ENCODE results near the gene HSD3B1. TPM values are rescaled to one million over a fixed set of nuclear protein-coding genes. Genes with fewer than 3 reads are reported as not detected.
A peak's percentile ranks its signal among the peaks of the same experiment; 100 is the strongest.

The HSD3B1 gene
- polyA plus RNA-seq, 3 donors, result not detected

DNA sequence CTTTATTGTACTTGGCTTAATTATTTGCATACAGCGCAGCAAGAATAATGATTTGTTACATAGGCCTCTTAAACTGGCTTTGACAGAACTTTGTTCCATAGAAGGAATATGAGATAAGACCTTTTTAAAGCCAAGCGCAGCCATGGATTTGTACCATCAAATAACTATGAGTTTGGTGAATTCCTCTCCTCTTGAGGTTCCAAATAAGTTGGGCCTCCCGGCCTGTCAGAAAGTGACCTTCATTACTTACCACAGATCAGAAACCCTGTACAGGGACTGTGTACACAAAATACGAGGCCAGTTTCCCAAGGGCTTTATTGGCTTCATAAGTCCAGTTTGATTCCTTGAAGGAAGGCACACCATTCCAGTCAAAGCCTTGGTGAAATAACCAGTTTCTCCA is 21.8 kb upstream of the HSD3B1 start:
- peaks cover 3 to 4% (median 4%) of the 10 kb centered on the region in 3 donors for H3K27me3 Mint-ChIP-seq (ENCODE audit: low read depth in 3 of 3)

DNA sequence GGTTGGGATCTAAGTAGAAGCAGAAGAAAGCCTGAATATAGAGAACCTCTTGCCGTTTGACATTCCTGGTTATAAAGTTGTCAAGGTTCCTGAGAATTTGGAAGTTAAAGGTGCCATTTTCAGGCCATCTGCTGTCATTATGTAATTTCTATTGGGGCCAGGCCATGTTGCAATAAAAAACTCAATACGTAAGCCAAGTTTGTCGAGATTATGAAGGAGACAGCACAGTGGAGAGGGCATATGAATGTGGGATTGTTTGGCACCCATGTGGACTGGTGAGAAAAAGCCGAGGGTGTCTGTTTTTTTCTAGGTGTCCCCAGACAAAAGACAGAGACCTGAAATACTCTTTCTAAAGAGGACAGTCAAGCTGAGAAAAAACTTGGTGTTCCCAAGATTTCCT is 18.8 kb upstream of the HSD3B1 start:
- peaks cover 0 to 2% (median 0%) of the 10 kb centered on the region in 7 donors for H3K9me3 Mint-ChIP-seq
- H3K9ac ChIP-seq (ENCODE audit: insufficient read depth, low read length, poor library complexity, severe bottlenecking), result no peak overlapping the region
- H3K36me3 ChIP-seq (replicated peaks in 1 of 2; ENCODE audit: control insufficient read depth in 1 of 2, insufficient read depth in 2 of 2, low read length in 2 of 2), result no peaks in the 10 kb centered on the region
- H3K4me3 Mint-ChIP-seq, result peak overlapping the region in 1 of 2 donors; percentile 2
- H3K4me1 ChIP-seq (ENCODE audit: control insufficient read depth in 1 of 2, insufficient read depth in 2 of 2, low read length in 2 of 2), result no peaks in the 10 kb centered on the region
- no peaks in the 10 kb centered on the region for H3K4me1 Mint-ChIP-seq
- H3K9me3 ChIP-seq (replicated peaks in 1 of 2; ENCODE audit: control insufficient read depth in 1 of 2, insufficient read depth in 1 of 2, low read length in 2 of 2), result no peaks in the 10 kb centered on the region
- no peaks in the 10 kb centered on the region for H3K36me3 Mint-ChIP-seq
- H2AFZ ChIP-seq (ENCODE audit: insufficient read depth, low read depth, low read length, poor library complexity, severe bottlenecking), result no peak overlapping the region
- DNase-seq, result no peak
- 74% methylated on average over 4 of the region's 4 CpGs for WGBS (ENCODE audit: insufficient coverage)
- H3K4me2 ChIP-seq (replicated peaks; ENCODE audit: extremely low read depth, low read length, poor library complexity, severe bottlenecking), result no peak overlapping the region
- TF ChIP-seq, protein P1, sequence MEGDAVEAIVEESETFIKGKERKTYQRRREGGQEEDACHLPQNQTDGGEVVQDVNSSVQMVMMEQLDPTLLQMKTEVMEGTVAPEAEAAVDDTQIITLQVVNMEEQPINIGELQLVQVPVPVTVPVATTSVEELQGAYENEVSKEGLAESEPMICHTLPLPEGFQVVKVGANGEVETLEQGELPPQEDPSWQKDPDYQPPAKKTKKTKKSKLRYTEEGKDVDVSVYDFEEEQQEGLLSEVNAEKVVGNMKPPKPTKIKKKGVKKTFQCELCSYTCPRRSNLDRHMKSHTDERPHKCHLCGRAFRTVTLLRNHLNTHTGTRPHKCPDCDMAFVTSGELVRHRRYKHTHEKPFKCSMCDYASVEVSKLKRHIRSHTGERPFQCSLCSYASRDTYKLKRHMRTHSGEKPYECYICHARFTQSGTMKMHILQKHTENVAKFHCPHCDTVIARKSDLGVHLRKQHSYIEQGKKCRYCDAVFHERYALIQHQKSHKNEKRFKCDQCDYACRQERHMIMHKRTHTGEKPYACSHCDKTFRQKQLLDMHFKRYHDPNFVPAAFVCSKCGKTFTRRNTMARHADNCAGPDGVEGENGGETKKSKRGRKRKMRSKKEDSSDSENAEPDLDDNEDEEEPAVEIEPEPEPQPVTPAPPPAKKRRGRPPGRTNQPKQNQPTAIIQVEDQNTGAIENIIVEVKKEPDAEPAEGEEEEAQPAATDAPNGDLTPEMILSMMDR (IDR thresholded peaks at IDR 0.05), result no peak
- no peaks in the 10 kb centered on the region for H3K79me2 ChIP-seq (ENCODE audit: insufficient read depth, low read length)
- no peaks in the 10 kb centered on the region for H3K27me3 ChIP-seq (ENCODE audit: control insufficient read depth in 2 of 2, insufficient read depth in 2 of 2, low read length in 2 of 2)
- no peak overlapping the region for H3K4me3 ChIP-seq (replicated peaks in 1 of 3; ENCODE audit: low read depth in 2 of 3, low read length in 3 of 3)
- H3K27ac ChIP-seq (ENCODE audit: low read depth in 1 of 2, low read length in 2 of 2), result no peak overlapping the region
- no peak overlapping the region for H3K27ac Mint-ChIP-seq
- intact Hi-C loops (cut with micrococcal nuclease), result no loop called here
- peaks cover 2 to 4% (median 2%) of the 10 kb centered on the region in 3 donors for H3K27me3 Mint-ChIP-seq (ENCODE audit: low read depth in 3 of 3)
- no peaks in the 10 kb centered on the region for H4K20me1 ChIP-seq (ENCODE audit: insufficient read depth, low read length)

More for the DNA sequence above, 21.8 kb upstream of the HSD3B1 start:
- Histone ChIP-seq H3K36me3 (replicated peaks in 1 of 2; ENCODE audit: control insufficient read depth in 1 of 2, insufficient read depth in 2 of 2, low read length in 2 of 2) (no peaks in the 10 kb centered on the region), H3K4me3 (replicated peaks in 1 of 3; ENCODE audit: low read depth in 2 of 3, low read length in 3 of 3) (no peak overlapping the region), H3K27ac (ENCODE audit: low read depth in 1 of 2, low read length in 2 of 2) (no peak overlapping the region), H3K4me2 (replicated peaks; ENCODE audit: extremely low read depth, low read length, poor library complexity, severe bottlenecking) (no peak overlapping the region), H2AFZ (ENCODE audit: insufficient read depth, low read depth, low read length, poor library complexity, severe bottlenecking) (no peak overlapping the region), H4K20me1 (ENCODE audit: insufficient read depth, low read length) (no peaks in the 10 kb centered on the region), H3K9me3 (replicated peaks in 1 of 2; ENCODE audit: control insufficient read depth in 1 of 2, insufficient read depth in 1 of 2, low read length in 2 of 2) (no peaks in the 10 kb centered on the region), H3K27me3 (ENCODE audit: control insufficient read depth in 2 of 2, insufficient read depth in 2 of 2, low read length in 2 of 2) (no peaks in the 10 kb centered on the region), H3K79me2 (ENCODE audit: insufficient read depth, low read length) (no peaks in the 10 kb centered on the region), H3K9ac (ENCODE audit: insufficient read depth, low read length, poor library complexity, severe bottlenecking) (no peak overlapping the region), H3K4me1 (ENCODE audit: control insufficient read depth in 1 of 2, insufficient read depth in 2 of 2, low read length in 2 of 2) (no peaks in the 10 kb centered on the region)
- H3K36me3 Mint-ChIP-seq, result no peaks in the 10 kb centered on the region
- H3K9me3 Mint-ChIP-seq, result peaks cover 0 to 2% (median 0%) of the 10 kb centered on the region in 7 donors
- intact Hi-C loops (cut with micrococcal nuclease), result no loop called here
- no peak overlapping the region for H3K27ac Mint-ChIP-seq
- H3K4me3 Mint-ChIP-seq, result no peak overlapping the region
- DNase-seq, result no peak
- 100% methylated on average over 1 of the region's 4 CpGs for WGBS (ENCODE audit: insufficient coverage)
- TF ChIP-seq, protein P1 (IDR thresholded peaks at IDR 0.05), result no peak
- no peaks in the 10 kb centered on the region for H3K4me1 Mint-ChIP-seq
